Measurements from ENCODE around the gene USH2A.

GRCh38 chr1:216024546-216024945 is 398.7 kb downstream of the USH2A start:
- TF ChIP-seq POLR2A (IDR thresholded peaks at IDR 0.05; ENCODE audit: low read length) (no peak), GATA1 (IDR thresholded peaks at IDR 0.05; ENCODE audit: low read depth, low read length) (no peak)
